ENCODE results near the gene ZDHHC3.

Gene ZDHHC3

GRCh38 chr3:44976002-44976815 lies at the start of gene ZDHHC3, which contains the start of gene EXOSC7:
Gene ZDHHC3 (minus strand): TSS chr3:44976174. CDS start chr3:44959436, 16,738 bp downstream.
Gene EXOSC7 (plus strand): TSS chr3:44976244. CDS start chr3:44976278, 34 bp downstream.
- peak; percentile 70 to 73 for DNase-seq (ENCODE audit: low read depth in 2 of 2, low spot score in 1 of 2)

GRCh38 chr3:45024542-45025255 lies 48.7 kb upstream of the ZDHHC3 start:
- DNase-seq (ENCODE audit: low read depth in 2 of 2, low spot score in 1 of 2), result no peak

GRCh38 chr3:45023675-45024074 lies 47.7 kb upstream of the ZDHHC3 start:
- no peak for DNase-seq (ENCODE audit: low read depth in 2 of 2, low spot score in 1 of 2)

- DNase-seq (ENCODE audit: low read depth in 2 of 2, low spot score in 1 of 2), result no peak
Measured at GRCh38 chr3:45021524-45022297, 45.7 kb upstream of the ZDHHC3 start.

- no peak for DNase-seq (ENCODE audit: low read depth in 2 of 2, low spot score in 1 of 2)
Measured at GRCh38 chr3:45020534-45020933, 44.6 kb upstream of the ZDHHC3 start.

- DNase-seq (ENCODE audit: low read depth in 2 of 2, low spot score in 1 of 2), result no peak
Measured at GRCh38 chr3:45017821-45018220, 41.8 kb upstream of the ZDHHC3 start.

- no peak for DNase-seq (ENCODE audit: low read depth in 2 of 2, low spot score in 1 of 2)
Measured at GRCh38 chr3:45016916-45017315, 40.9 kb upstream of the ZDHHC3 start.

- DNase-seq (ENCODE audit: low read depth in 2 of 2, low spot score in 1 of 2), result no peak
Measured at GRCh38 chr3:45012577-45012976, 36.6 kb upstream of the ZDHHC3 start.

- no peak for DNase-seq (ENCODE audit: low read depth in 2 of 2, low spot score in 1 of 2)
Measured at GRCh38 chr3:45011756-45012508, 36.0 kb upstream of the ZDHHC3 start.

GRCh38 chr3:45010811-45011333 lies 34.9 kb upstream of the ZDHHC3 start:
- no peak for DNase-seq (ENCODE audit: low read depth in 2 of 2, low spot score in 1 of 2)

GRCh38 chr3:45009868-45010267 lies 33.9 kb upstream of the ZDHHC3 start:
- DNase-seq (ENCODE audit: low read depth in 2 of 2, low spot score in 1 of 2), result no peak

- DNase-seq (ENCODE audit: low read depth in 2 of 2, low spot score in 1 of 2), result no peak
Measured at GRCh38 chr3:45008117-45008516, 32.1 kb upstream of the ZDHHC3 start.

GRCh38 chr3:45007091-45007490 lies 31.1 kb upstream of the ZDHHC3 start:
- no peak for DNase-seq (ENCODE audit: low read depth in 2 of 2, low spot score in 1 of 2)

GRCh38 chr3:45003859-45004258 lies 27.9 kb upstream of the ZDHHC3 start:
- DNase-seq (ENCODE audit: low read depth in 2 of 2, low spot score in 1 of 2), result no peak

- no peak for DNase-seq (ENCODE audit: low read depth in 2 of 2, low spot score in 1 of 2)
Measured at GRCh38 chr3:45003406-45003805, 27.4 kb upstream of the ZDHHC3 start.

GRCh38 chr3:45002720-45003119 lies 26.7 kb upstream of the ZDHHC3 start:
- no peak for DNase-seq (ENCODE audit: low read depth in 2 of 2, low spot score in 1 of 2)

- DNase-seq (ENCODE audit: low read depth in 2 of 2, low spot score in 1 of 2), result no peak
Measured at GRCh38 chr3:45002139-45002660, 26.2 kb upstream of the ZDHHC3 start.

- DNase-seq (ENCODE audit: low read depth in 2 of 2, low spot score in 1 of 2), result no peak
Measured at GRCh38 chr3:45001738-45002137, 25.8 kb upstream of the ZDHHC3 start.

GRCh38 chr3:45000823-45001222 lies 24.8 kb upstream of the ZDHHC3 start:
- DNase-seq (ENCODE audit: low read depth in 2 of 2, low spot score in 1 of 2), result no peak

- no peak for DNase-seq (ENCODE audit: low read depth in 2 of 2, low spot score in 1 of 2)
Measured at GRCh38 chr3:44999782-45000181, 23.8 kb upstream of the ZDHHC3 start.

All from stimulated activated CD8-positive, alpha-beta memory T cell treated with anti-CD3 and anti-CD28 coated beads, Interleukin-4, amount 100 ng/mL, for 1 hour (primary cell).